HCT116 (cell line): Measurements from ENCODE around the gene STPG1. TPM values are rescaled to one million over a fixed set of nuclear protein-coding genes. Genes with fewer than 3 reads are reported as not detected.

Source experiments
- ATAC-seq: fragments of 200-7000 bp; cut with Tn5 transposase; 2 replicates; pipeline ENCODE4 v1.9.1; 2020; ENCODE audit warnings: mild to moderate bottlenecking, moderate library complexity
- BruUV-seq: library from RNA; stranded (reverse); fragments of 400-500 nt; replicated peaks from 2 replicates; lab custom pipeline; 2021; lab: Mats Ljungman, UMichigan
- CTCF ChIA-PET: fragments of 300-600 bp; sonication (Branson Sonifier 250); formaldehyde crosslinking; loops from one replicate; lab custom pipeline; 2021; ENCODE audit warnings: antibody characterized with exemption; lab: Charles Lee
- POLR2A ChIA-PET: fragments of 300-600, 350-600 bp; sonication (Branson Sonifier 250); formaldehyde crosslinking; loops from one replicate; lab custom pipeline; 2021; ENCODE audit warnings: antibody characterized with exemption; lab: Charles Lee
- RAD21 ChIA-PET, 2 experiments: fragments of 300-600 bp; sonication (Branson Sonifier 250); formaldehyde crosslinking; loops; one replicate each; lab custom pipeline; 2023; ENCODE audit warnings: low total read pairs in 2 of 2; ENCODE audit not compliant: uncharacterized antibody in 2 of 2, unreplicated experiment in 2 of 2, low non-redundant PET in 1 of 2; lab: Charles Lee
- DNase-seq: peaks from one replicate; pipeline ENCODE4 v3.0.0-alpha.2; 2010; ENCODE audit warnings: low read depth, low spot score
- H2AFZ ChIP-seq: fragments of 200-600 bp; shearing (Covaris generic), sonication (generic); 2 replicates; pipeline ENCODE4 v1.6.1; 2017; ENCODE audit warnings: low read depth, mixed run types, mixed read lengths, antibody characterized with exemption, low read length; ENCODE audit not compliant: poor library complexity, severe bottlenecking
- H3K27ac ChIP-seq: 2 replicates; pipeline ENCODE4 v1.5.1; 2012; ENCODE audit warnings: low read depth, low read length
- H3K27me3 ChIP-seq: fragments of 200-600 bp; sonication (generic); 2 replicates; pipeline ENCODE4 v1.6.1; 2016; ENCODE audit warnings: mixed run types, low read length, mixed read lengths; ENCODE audit not compliant: insufficient read depth
- H3K36me3 ChIP-seq, 2 experiments: fragments of 200-500 bp in 1 of 2; fragments of 200-600 bp in 1 of 2; sonication (Bioruptor generic) in 1 of 2; sonication (generic) in 1 of 2; 2 replicates each; pipeline versions ENCODE4 v1.5.1 to v1.6.1; 2014 to 2016; ENCODE audit warnings: low read length in 2 of 2, inconsistent platforms in 1 of 2, mixed read lengths in 1 of 2, mixed run types in 1 of 2; ENCODE audit not compliant: insufficient read depth in 2 of 2, control insufficient read depth in 1 of 2
- H3K4me1 ChIP-seq, 2 experiments: fragments of 200-600 bp in 1 of 2; sonication (generic) in 1 of 2; 2 replicates each; pipeline versions ENCODE4 v1.5.1 to v1.6.1; 2012 to 2017; ENCODE audit warnings: low read length in 2 of 2, inconsistent platforms in 1 of 2, mild to moderate bottlenecking in 1 of 2, mixed read lengths in 1 of 2, mixed run types in 1 of 2, moderate library complexity in 1 of 2; ENCODE audit not compliant: insufficient read depth in 2 of 2, control insufficient read depth in 1 of 2
- H3K4me2 ChIP-seq: fragments of 200-600 bp; sonication (generic); 2 replicates; pipeline ENCODE4 v1.6.1; 2017; ENCODE audit warnings: mixed run types, low read length, mixed read lengths
- H3K4me3 ChIP-seq, 2 experiments: fragments of 200-600 bp in 1 of 2; sonication (generic) in 1 of 2; replicated peaks in 1 of 2; 2 replicates each; pipeline ENCODE4 v1.5.1; 2011 to 2016; ENCODE audit warnings: low read length in 2 of 2, control low read depth in 1 of 2, low read depth in 1 of 2, mild to moderate bottlenecking in 1 of 2, mixed read lengths in 1 of 2, mixed run types in 1 of 2
- H3K79me2 ChIP-seq: fragments of 200-600 bp; sonication (generic); 2 replicates; pipeline ENCODE4 v1.6.1; 2017; ENCODE audit warnings: mild to moderate bottlenecking, mixed run types, low read length, moderate library complexity, mixed read lengths; ENCODE audit not compliant: insufficient read depth
- H3K9ac ChIP-seq: fragments of 200-600 bp; sonication (generic); 2 replicates; pipeline ENCODE4 v1.6.1; 2016; ENCODE audit warnings: low read length, mixed read lengths
- H3K9me2 ChIP-seq: fragments of 200-600 bp; sonication (generic), shearing (Covaris generic); 2 replicates; pipeline ENCODE4 v1.6.1; 2017; ENCODE audit warnings: mixed run types, mild to moderate bottlenecking, moderate library complexity; ENCODE audit not compliant: insufficient read depth
- H3K9me3 ChIP-seq, 2 experiments: fragments of 200-500 bp in 1 of 2; fragments of 200-600 bp in 1 of 2; sonication (Bioruptor generic) in 1 of 2; sonication (generic) in 1 of 2; 2 replicates each; pipeline ENCODE4 v1.6.1; 2014 to 2017; ENCODE audit warnings: low read length in 2 of 2, mixed read lengths in 2 of 2, inconsistent platforms in 1 of 2, low read depth in 1 of 2, mild to moderate bottlenecking in 1 of 2, mixed run types in 1 of 2, moderate library complexity in 1 of 2; ENCODE audit not compliant: control insufficient read depth in 1 of 2, insufficient read depth in 1 of 2
- H4K20me1 ChIP-seq: fragments of 200-600 bp; sonication (generic), shearing (Covaris generic); 2 replicates; pipeline ENCODE4 v1.6.1; 2017; ENCODE audit warnings: mixed run types, mild to moderate bottlenecking, moderate library complexity; ENCODE audit not compliant: insufficient read depth
- CBX3 ChIP-seq: IDR thresholded peaks from 2 replicates; pipeline ENCODE4 v1.6.1; 2012; ENCODE audit warnings: low read depth
- CEBPB ChIP-seq: IDR thresholded peaks from 2 replicates; pipeline ENCODE4 v1.6.1; 2012; ENCODE audit warnings: low read depth
- EGR1 ChIP-seq: IDR thresholded peaks from 2 replicates; pipeline ENCODE4 v1.6.1; 2012; ENCODE audit warnings: low read depth
- ELF1 ChIP-seq: IDR thresholded peaks from 2 replicates; pipeline ENCODE4 v1.6.1; 2012; ENCODE audit warnings: low read depth, borderline replicate concordance
- EZH2 ChIP-seq: fragments of 200-600 bp; sonication (generic); IDR thresholded peaks from 2 replicates; pipeline ENCODE4 v1.6.1; 2017; ENCODE audit warnings: antibody characterized with exemption, mixed run types
- EZH2phosphoT487 ChIP-seq: fragments of 200-600 bp; IDR thresholded peaks from 2 replicates; pipeline ENCODE4 v1.6.1; 2018; ENCODE audit warnings: antibody characterized with exemption, borderline replicate concordance
- FOSL1 ChIP-seq: IDR thresholded peaks from 2 replicates; pipeline ENCODE4 v1.6.1; 2012; ENCODE audit warnings: low read depth
- JUND ChIP-seq: IDR thresholded peaks from 2 replicates; pipeline ENCODE4 v1.6.1; 2012
- MAX ChIP-seq: IDR thresholded peaks from 2 replicates; pipeline ENCODE4 v1.6.1; 2012
- POLR2AphosphoS5 ChIP-seq: IDR thresholded peaks from 2 replicates; pipeline ENCODE4 v1.6.1; 2011; ENCODE audit warnings: mild to moderate bottlenecking, low read depth, low read length, moderate library complexity
- RAD21 ChIP-seq: IDR thresholded peaks from 2 replicates; pipeline ENCODE4 v1.6.1; 2012; ENCODE audit warnings: low read depth, mild to moderate bottlenecking
- REST ChIP-seq: IDR thresholded peaks from 2 replicates; pipeline ENCODE4 v1.6.1; 2012; ENCODE audit warnings: low read depth
- SIN3A ChIP-seq: IDR thresholded peaks from 2 replicates; pipeline ENCODE4 v1.6.1; 2012; ENCODE audit warnings: low read depth
- SP1 ChIP-seq: IDR thresholded peaks from 2 replicates; pipeline ENCODE4 v1.6.1; 2012; ENCODE audit warnings: low read depth
- SRF ChIP-seq: IDR thresholded peaks from 2 replicates; pipeline ENCODE4 v1.6.1; 2012; ENCODE audit warnings: low read depth
- TCF7L2 ChIP-seq: IDR thresholded peaks from 2 replicates; pipeline ENCODE4 v1.7.0; 2011; ENCODE audit warnings: borderline replicate concordance, inconsistent platforms; ENCODE audit not compliant: insufficient read depth, insufficient read length; ENCODE audit errors: extremely low read depth
- YY1 ChIP-seq: IDR thresholded peaks from 2 replicates; pipeline ENCODE4 v1.6.1; 2011; ENCODE audit warnings: low read length, low read depth, moderate library complexity, mild to moderate bottlenecking; ENCODE audit not compliant: insufficient replicate concordance; ENCODE audit errors: extremely low read depth
- ZBTB33 ChIP-seq: IDR thresholded peaks from 2 replicates; pipeline ENCODE4 v1.6.1; 2011; ENCODE audit warnings: mild to moderate bottlenecking, low read length, moderate library complexity; ENCODE audit not compliant: insufficient replicate concordance; ENCODE audit errors: extremely low read depth
- ZFX ChIP-seq: fragments of 450-650 bp; IDR thresholded peaks from 2 replicates; pipeline ENCODE4 v1.6.1; 2017
- intact Hi-C: fragments of 100-400 bp; cut with micrococcal nuclease; formaldehyde crosslinking; loops from 2 replicates; pipeline ENCODE4 v1.10.0; 2022
- total RNA-seq: library from RNA; stranded (reverse); gene quantifications from one replicate; pipeline ENCODE4 v1.2.1, GENCODE V29; 2021; ENCODE audit not compliant: unreplicated experiment
- TF ChIP-seq, protein P1 (sequence below): IDR thresholded peaks from 2 replicates; pipeline ENCODE4 v1.6.1; 2012

STPG1 gene
- total RNA-seq, 1 experiment from 2014 or later: 13.4 TPM

DNA sequence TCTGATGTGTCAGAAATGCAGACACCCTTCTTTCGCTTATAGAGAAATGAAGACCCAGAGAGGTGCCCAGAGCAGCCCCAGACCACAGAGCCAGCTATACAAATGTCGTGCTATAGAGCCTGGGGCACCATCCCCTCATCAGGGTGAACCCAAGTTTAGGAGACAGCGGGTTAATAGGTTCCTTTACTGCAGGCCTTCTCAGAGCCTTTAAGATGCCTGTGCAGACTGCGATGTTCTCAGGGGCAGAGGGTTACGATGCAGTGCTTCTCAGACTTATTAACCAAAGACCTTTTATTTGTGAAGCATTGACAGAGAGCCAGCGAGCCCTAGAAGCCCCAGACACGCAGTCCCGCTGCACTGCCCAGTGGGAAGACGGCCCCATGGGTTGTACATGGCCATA lies 46.9 kb downstream of the STPG1 start:
- Histone ChIP-seq H2AFZ (no peak overlapping the region), H3K4me3 (no peak overlapping the region), H3K4me2 (no peak overlapping the region; the same call in 1 of the 2 replicates), H3K79me2 (no peaks in the 10 kb centered on the region), H3K27me3 (no peaks in the 10 kb centered on the region), H3K9me2 (no peaks in the 10 kb centered on the region), H3K4me1 (peaks cover 44 to 64% of the 10 kb centered on the region in 2 experiments), H3K9ac (no peak overlapping the region), H3K9me3 (no peaks in the 10 kb centered on the region)
- ChIA-PET CTCF (interaction anchor here (1.0 to 1.9 kb wide), 3 partner anchors 49 to 167 kb away, joined by 3 to 7 read pairs (median 5); partner anchors contain the start of gene NIPAL3), RAD21 (interaction anchor here in 1 of 2 experiments (0.6 kb wide), 1 partner anchor 842 kb away, joined by 3 read pairs; no protein-coding TSS in a partner anchor), POLR2A (no interaction called here)
- intact Hi-C loops: no loop called here
- no peak for ATAC-seq
- DNase-seq: no peak
- BruUV-seq: no TSS peak
- TF ChIP-seq POLR2AphosphoS5 (no peak), ZFX (no peak), CBX3 (no peak), ELF1 (no peak), EZH2phosphoT487 (no peak), SRF (no peak), YY1 (no peak), EGR1 (no peak), ZBTB33 (no peak), RAD21 (no peak), REST (no peak), CEBPB (no peak), SP1 (no peak), SIN3A (no peak), FOSL1 (no peak), TCF7L2 (no peak), MAX (no peak), EZH2 (no peak), JUND (no peak)
- TF ChIP-seq, protein P1, sequence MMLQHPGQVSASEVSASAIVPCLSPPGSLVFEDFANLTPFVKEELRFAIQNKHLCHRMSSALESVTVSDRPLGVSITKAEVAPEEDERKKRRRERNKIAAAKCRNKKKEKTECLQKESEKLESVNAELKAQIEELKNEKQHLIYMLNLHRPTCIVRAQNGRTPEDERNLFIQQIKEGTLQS: no peak
- TF ChIP-seq, all 23 proteins: peak for 0
- Histone ChIP-seq H3K36me3 (no peaks in the 10 kb centered on the region), H3K27ac (no peak overlapping the region), H4K20me1 (no peaks in the 10 kb centered on the region)
